ENCODE measurements around the gene STRN4.

- TF ChIP-seq, protein P1, sequence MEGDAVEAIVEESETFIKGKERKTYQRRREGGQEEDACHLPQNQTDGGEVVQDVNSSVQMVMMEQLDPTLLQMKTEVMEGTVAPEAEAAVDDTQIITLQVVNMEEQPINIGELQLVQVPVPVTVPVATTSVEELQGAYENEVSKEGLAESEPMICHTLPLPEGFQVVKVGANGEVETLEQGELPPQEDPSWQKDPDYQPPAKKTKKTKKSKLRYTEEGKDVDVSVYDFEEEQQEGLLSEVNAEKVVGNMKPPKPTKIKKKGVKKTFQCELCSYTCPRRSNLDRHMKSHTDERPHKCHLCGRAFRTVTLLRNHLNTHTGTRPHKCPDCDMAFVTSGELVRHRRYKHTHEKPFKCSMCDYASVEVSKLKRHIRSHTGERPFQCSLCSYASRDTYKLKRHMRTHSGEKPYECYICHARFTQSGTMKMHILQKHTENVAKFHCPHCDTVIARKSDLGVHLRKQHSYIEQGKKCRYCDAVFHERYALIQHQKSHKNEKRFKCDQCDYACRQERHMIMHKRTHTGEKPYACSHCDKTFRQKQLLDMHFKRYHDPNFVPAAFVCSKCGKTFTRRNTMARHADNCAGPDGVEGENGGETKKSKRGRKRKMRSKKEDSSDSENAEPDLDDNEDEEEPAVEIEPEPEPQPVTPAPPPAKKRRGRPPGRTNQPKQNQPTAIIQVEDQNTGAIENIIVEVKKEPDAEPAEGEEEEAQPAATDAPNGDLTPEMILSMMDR (conservative IDR thresholded peaks at IDR 0.05; ENCODE audit: low read length): no peak
- TF ChIP-seq EZH2phosphoT487 (IDR thresholded peaks at IDR 0.05; ENCODE audit: borderline replicate concordance, low read depth, low read length): no peak
Observed at GRCh38 chr19:46696866-46697203, 49.4 kb downstream of the STRN4 start.

Data from OCI-LY7 (cell line).